HG03139 (cell line): Measurements from ENCODE around the gene FBXW7.

ENCODE experiments used
- ATAC-seq: cut with Tn5 transposase; IDR thresholded peaks from one replicate; pipeline ENCODE4 v1.9.1; 2021; ENCODE audit not compliant: unreplicated experiment

FBXW7 gene

GRCh38 chr4:152478461-152479237 lies 57.2 kb downstream of the FBXW7 start:
- no peak for ATAC-seq

GRCh38 chr4:152476796-152477195 lies 59.1 kb downstream of the FBXW7 start:
- no peak for ATAC-seq

DNA sequence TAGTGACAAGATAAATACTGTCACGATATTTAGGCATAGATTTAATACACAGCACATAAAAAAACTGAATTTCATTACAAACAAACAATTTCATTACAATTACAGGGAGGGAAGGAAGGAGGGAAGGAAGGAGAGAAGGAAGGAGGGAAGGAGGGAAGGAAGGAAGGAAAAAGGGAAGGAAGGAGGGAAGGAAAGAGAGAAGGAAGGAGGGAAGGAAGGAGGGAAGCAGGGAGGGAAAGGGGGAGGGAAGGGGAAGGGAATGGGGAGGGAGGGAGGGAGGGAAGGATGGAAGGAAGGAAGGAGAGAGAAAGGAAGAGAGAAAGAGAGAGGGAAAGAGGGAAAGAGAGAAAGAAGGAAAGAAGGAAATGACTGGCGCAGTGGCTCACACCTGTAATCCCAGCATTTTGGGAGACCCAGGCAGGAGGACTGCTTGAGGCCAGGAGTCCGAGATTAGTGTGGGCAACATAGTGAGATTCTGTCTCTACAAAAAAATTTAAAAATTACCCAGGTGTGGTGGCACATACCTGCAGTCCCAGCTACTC lies 64.6 kb downstream of the FBXW7 start:
- ATAC-seq: no peak

GRCh38 chr4:152468408-152468807 lies 67.5 kb downstream of the FBXW7 start:
- no peak for ATAC-seq

DNA sequence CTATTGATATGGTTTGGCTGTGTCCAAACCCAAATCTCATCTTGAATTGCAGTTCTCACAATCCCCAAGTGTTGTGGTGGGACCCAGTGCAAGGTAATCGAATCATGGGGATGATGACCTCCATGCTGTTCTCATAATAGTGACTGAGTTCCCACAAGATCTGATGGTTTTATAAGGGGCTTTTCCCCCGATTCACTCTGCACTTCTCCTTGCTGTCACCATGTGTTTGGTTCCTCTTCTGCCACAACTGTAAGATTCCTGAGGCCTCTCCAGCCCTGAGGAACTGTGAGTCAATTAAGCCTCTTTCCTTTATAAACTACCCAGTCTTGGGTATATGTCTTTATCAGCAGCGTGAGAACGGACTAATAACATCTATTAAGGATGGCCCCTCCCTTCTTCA lies 68.8 kb downstream of the FBXW7 start:
- ATAC-seq: no peak

DNA sequence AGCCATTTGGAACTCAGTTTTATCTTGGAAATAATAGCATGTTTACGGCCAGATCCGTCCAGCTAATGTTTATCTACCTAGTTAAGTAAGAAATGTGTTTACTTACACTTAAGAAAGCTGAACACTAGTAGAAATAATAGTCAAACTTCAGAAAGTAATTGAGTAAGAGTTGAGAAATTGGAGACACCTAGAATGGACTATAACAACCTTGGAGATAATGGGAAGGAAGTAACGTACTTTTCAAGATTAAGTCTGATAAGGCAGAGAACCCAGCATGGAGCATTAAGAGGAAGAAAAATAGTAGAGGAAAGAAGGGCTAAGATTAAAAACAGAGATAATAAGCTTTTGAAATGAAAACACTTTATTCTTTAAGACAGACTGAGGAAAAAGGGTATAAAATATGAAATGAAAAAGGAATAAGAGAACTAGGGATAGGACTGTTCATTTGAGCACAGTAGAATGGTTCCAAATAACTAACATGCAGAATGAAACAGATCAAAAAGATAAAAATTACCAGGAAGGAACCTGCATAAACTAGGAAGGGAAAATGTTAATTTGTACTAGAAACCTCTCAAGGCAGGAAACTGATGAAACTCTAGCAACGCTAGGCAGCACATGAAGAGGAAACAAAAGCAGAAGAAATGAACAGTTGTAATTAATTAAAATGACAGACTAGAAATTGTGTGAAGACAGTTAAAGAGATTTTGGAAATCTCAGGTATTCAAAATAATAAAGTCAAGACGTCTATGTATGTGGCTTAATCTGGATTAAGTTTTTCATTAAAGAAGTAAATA lies 71.7 kb downstream of the FBXW7 start:
- no peak for ATAC-seq

DNA sequence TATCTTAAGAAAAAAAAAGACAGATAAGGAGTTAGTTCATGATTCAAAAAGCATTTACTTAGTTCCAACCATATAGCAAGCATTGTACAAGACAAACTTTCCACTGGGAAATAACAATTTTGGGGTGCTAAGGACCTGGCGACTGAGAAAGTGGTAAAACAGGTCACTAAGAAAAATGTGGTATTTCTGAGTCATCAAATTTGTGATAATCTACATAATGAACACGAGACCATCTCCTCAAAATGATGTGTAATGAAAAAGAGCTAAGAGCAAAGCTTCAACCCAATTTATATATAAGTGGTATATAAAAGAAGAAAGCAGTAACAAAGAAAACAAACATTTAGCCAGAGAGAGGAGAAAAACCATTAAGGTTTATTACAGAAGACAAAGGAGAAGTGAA lies 72.3 kb downstream of the FBXW7 start:
- no peak for ATAC-seq

DNA sequence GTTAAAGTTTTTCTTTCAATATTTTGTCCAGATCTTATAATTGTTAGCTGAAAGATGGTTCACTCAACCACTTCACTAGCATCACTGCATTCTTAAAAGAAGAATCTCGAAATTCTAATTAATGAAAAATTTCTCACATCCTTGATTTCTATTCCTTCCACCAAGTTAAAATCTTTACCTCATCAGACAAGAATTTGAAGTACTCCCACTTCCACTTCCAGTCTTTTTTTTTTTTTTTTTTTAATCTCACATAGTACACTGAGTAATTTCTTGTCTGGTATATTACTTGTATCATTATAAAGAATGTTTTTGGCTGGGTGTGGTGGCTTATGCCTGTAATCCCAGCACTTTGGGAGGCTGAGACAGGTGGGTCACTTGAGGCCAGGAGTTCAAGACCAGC lies 73.2 kb downstream of the FBXW7 start:
- ATAC-seq: no peak

- ATAC-seq: peak; percentile 54
These were observed 73.8 kb downstream of the FBXW7 start for GRCh38 chr4:152462047-152462446.

- no peak for ATAC-seq
These were observed 75.4 kb downstream of the FBXW7 start for GRCh38 chr4:152460488-152460887.

DNA sequence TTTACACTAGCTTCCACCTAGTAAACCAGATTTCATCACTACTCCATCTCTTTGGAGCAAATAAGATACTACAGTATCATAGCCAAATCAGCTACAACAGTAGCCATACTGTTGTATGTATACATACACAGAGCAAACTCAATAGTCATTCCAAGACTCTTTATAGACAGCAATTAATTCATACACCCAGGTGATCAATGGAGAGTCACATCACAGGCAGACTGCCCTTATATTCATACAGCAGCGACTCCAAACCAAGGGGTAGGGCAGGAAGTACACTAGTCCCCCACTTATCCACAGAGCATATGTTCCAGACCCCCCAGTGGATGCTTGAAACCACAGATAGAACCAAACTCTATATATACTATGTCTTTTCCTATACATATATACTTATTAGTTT lies 76.6 kb downstream of the FBXW7 start:
- ATAC-seq: no peak

DNA sequence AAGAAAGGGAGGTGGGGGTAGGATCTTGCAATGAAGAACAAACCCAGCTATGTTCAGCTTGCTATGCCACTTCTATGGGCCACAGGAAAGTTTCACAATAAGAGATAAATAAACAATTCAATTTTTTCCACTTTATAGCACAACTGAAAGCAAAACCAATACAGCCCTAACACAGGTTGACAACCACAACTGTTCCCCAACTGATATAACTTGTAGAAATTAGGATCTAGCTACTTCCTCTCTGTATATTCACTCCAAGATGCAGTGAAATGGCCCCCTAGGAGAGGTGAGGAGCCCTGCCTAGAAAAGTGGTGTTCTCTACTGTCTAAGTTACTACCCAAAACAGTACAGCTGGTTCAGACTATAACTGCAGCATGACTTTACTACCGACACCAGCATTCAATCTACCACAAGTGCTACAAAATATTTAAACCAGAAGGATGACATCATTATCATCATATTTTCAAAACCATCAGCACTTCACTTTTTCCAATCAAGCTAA lies 77.0 kb downstream of the FBXW7 start:
- no peak for ATAC-seq

- ATAC-seq: no peak
These were observed 79.3 kb downstream of the FBXW7 start for GRCh38 chr4:152456609-152457008.

DNA sequence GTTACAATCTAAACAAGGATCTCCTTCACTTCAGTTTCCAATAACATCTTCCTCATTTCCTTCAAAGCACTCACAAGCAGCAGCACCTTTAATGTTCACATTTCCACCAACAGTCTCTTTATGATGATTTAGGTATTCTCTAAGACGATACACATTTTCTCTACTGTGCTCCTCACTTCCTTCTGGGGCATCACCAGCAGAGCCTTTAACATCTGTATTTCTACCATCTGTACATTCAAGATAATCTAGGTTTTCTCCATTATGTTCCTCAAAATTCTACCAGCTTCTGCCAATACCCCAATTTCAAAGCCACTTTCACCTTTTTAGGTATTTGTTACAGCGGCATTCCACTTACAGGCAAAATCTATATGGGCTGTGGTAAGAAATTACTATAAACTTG lies 80.6 kb downstream of the FBXW7 start:
- no peak for ATAC-seq

DNA sequence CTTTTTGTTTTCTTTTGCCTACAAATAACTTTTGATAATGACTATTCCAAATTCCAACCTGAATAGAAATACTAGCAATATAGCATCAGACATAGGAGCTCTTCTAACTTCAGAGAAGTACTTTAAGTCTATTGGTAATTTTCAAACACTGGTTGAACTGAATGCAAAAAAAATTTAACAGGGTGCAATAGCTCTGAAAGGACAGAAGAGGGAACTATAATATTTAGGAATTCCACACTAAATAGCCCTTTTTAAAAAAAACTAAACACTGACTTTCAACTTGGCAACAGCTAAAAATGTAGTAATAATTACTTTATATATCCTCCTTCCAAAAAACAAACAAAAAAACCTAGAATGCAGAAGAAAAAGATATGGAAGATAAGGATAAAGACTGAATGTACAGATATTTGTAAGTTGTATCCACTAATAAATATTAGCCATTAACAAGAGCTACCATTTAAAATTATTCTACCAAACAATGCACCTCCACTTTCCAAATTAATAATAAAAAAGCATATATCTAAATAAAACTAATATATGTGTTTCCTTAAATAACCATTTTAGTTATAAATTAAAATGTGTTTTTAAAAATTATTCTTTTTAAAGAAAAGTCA lies 81.4 kb downstream of the FBXW7 start:
- ATAC-seq: no peak

DNA sequence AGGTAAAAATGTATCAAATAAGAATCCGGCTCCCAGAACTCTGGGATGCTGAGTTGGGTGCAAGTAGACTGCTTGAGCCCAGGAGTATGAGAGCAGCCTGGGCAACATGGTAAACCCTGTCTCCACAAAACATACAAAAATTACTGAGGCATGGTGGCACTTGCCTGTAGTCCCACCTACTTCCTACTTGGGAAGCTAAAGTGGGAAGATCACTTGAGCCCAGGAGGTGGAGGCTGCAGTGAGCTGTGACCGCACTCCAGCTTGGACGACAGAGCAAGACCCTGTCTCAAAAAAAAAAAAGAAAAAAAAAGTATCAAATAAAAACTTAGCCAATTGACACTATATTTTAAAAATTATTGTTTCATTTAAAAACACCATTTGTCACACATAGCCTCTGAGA lies 84.4 kb downstream of the FBXW7 start:
- no peak for ATAC-seq

DNA sequence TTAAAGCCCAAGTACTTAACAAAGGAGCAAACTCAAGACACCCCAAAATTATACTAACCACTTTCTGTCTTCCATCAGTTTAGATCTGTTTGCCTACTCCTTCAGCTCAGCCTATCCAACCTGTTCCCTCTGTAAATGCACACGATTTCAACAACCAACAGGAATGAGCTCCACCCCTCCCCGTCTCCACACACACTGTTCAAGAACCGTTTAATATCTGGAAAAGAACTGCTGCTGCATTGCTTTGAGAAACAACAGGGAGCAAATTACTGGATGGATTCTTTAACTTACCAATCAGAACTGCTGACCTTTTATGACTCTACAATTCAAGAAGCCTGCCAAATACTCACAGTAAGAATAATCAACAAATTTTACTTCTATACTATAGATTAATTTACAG lies 87.0 kb downstream of the FBXW7 start:
- ATAC-seq: no peak

DNA sequence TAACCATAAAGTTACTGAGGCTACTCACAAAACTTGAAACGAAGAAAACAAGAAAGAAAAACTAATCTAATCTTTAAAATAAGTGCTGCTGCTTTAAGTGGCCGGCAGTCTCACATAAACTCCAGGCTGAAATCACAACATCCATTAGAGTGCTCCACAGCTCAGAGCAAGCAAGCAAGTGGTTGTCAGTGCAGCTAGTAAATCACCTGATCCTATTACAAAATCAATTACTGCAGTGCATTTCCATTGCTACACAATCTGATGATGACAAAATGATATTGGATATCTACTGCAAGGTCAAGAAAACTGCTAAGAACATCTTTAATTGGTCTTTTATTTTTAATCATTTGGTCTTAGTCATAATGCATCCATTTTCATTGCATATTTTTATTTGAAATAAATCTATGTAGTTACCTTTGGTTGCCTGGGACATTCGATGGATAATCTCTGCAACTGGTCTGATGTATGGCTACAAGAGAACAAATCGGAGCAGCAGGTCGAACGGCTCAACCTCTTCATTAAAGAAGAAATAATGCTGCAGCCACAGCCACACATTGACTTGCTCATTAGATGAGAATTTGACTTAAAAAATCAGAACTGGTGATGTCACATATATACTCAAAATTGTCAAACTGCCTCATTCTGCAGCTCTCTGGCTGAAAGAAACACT lies 87.7 kb downstream of the FBXW7 start:
- no peak for ATAC-seq

GRCh38 chr4:152443859-152444258 lies 92.0 kb downstream of the FBXW7 start:
- no peak for ATAC-seq

- ATAC-seq: no peak
These were observed 98.3 kb downstream of the FBXW7 start for GRCh38 chr4:152437561-152437960.

DNA sequence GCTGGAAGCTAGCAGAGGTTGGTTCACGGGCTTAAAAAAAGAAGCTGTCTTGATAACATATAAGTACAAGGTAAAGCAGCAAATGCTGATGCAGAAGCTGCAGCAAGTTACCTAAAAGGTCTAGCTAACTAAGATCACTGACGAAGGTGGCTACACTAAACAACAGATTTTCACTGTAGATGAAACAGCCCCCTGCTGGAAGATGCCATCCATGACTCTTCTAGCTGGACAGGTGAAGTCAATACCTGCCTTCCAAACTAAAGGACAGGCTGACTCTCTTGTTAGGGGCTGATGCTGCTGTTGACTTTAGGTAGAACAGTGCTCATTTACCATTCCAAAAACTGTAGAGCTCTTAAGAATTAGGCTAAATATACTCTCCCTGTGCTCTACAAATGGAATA lies 99.5 kb downstream of the FBXW7 start:
- ATAC-seq: no peak
